Measurements from ENCODE around the gene KRT77.

Gene KRT77

GRCh38 chr12:52739963-52740362 lies 36.6 kb upstream of the KRT77 start:
- no peaks in the 10 kb centered on the region for H3K36me3 ChIP-seq (ENCODE audit: control insufficient read depth, insufficient read depth, low read length)
- H3K9me3 ChIP-seq (ENCODE audit: control insufficient read depth, insufficient read depth, low read length): no peaks in the 10 kb centered on the region
- H3K4me3 ChIP-seq (ENCODE audit: low read depth, low read length): no peak overlapping the region
- H3K9ac ChIP-seq (ENCODE audit: low read depth, low read length): no peak overlapping the region
- no peaks in the 10 kb centered on the region for H3K4me1 ChIP-seq (ENCODE audit: control insufficient read depth, insufficient read depth, low read length)
- peaks cover 3% of the 10 kb centered on the region for H3K27me3 ChIP-seq (ENCODE audit: control insufficient read depth, insufficient read depth, low read length)

GRCh38 chr12:52735816-52736632 lies 32.7 kb upstream of the KRT77 start:
- Histone ChIP-seq H3K27me3 (ENCODE audit: control insufficient read depth, insufficient read depth, low read length) (peaks cover 6% of the 10 kb centered on the region), H3K9me3 (ENCODE audit: control insufficient read depth, insufficient read depth, low read length) (no peaks in the 10 kb centered on the region), H3K4me1 (ENCODE audit: control insufficient read depth, insufficient read depth, low read length) (no peaks in the 10 kb centered on the region), H3K9ac (ENCODE audit: low read depth, low read length) (no peak overlapping the region), H3K4me3 (ENCODE audit: low read depth, low read length) (no peak overlapping the region), H3K36me3 (ENCODE audit: control insufficient read depth, insufficient read depth, low read length) (no peaks in the 10 kb centered on the region)

GRCh38 chr12:52735106-52735505 lies 31.8 kb upstream of the KRT77 start:
- Histone ChIP-seq H3K9ac (ENCODE audit: low read depth, low read length) (no peak overlapping the region), H3K4me1 (ENCODE audit: control insufficient read depth, insufficient read depth, low read length) (no peaks in the 10 kb centered on the region), H3K9me3 (ENCODE audit: control insufficient read depth, insufficient read depth, low read length) (no peaks in the 10 kb centered on the region), H3K36me3 (ENCODE audit: control insufficient read depth, insufficient read depth, low read length) (no peaks in the 10 kb centered on the region), H3K4me3 (ENCODE audit: low read depth, low read length) (no peak overlapping the region), H3K27me3 (ENCODE audit: control insufficient read depth, insufficient read depth, low read length) (peaks cover 12% of the 10 kb centered on the region)

GRCh38 chr12:52730793-52731192 lies 27.5 kb upstream of the KRT77 start:
- Histone ChIP-seq H3K36me3 (ENCODE audit: control insufficient read depth, insufficient read depth, low read length) (no peaks in the 10 kb centered on the region), H3K27me3 (ENCODE audit: control insufficient read depth, insufficient read depth, low read length) (peaks cover 10% of the 10 kb centered on the region), H3K9ac (ENCODE audit: low read depth, low read length) (no peak overlapping the region), H3K9me3 (ENCODE audit: control insufficient read depth, insufficient read depth, low read length) (no peaks in the 10 kb centered on the region), H3K4me1 (ENCODE audit: control insufficient read depth, insufficient read depth, low read length) (no peaks in the 10 kb centered on the region), H3K4me3 (ENCODE audit: low read depth, low read length) (no peak overlapping the region)

- H3K9ac ChIP-seq (ENCODE audit: low read depth, low read length): no peak overlapping the region
- peaks cover 10% of the 10 kb centered on the region for H3K27me3 ChIP-seq (ENCODE audit: control insufficient read depth, insufficient read depth, low read length)
- H3K9me3 ChIP-seq (ENCODE audit: control insufficient read depth, insufficient read depth, low read length): no peaks in the 10 kb centered on the region
- no peak overlapping the region for H3K4me3 ChIP-seq (ENCODE audit: low read depth, low read length)
- no peaks in the 10 kb centered on the region for H3K4me1 ChIP-seq (ENCODE audit: control insufficient read depth, insufficient read depth, low read length)
- no peaks in the 10 kb centered on the region for H3K36me3 ChIP-seq (ENCODE audit: control insufficient read depth, insufficient read depth, low read length)
Observed at GRCh38 chr12:52730383-52730782, 27.1 kb upstream of the KRT77 start.

- Histone ChIP-seq H3K4me1 (ENCODE audit: control insufficient read depth, insufficient read depth, low read length) (no peaks in the 10 kb centered on the region), H3K9me3 (ENCODE audit: control insufficient read depth, insufficient read depth, low read length) (no peaks in the 10 kb centered on the region), H3K36me3 (ENCODE audit: control insufficient read depth, insufficient read depth, low read length) (no peaks in the 10 kb centered on the region), H3K4me3 (ENCODE audit: low read depth, low read length) (no peak overlapping the region), H3K9ac (ENCODE audit: low read depth, low read length) (no peak overlapping the region), H3K27me3 (ENCODE audit: control insufficient read depth, insufficient read depth, low read length) (peaks cover 10% of the 10 kb centered on the region)
Observed at GRCh38 chr12:52729147-52729546, 25.8 kb upstream of the KRT77 start.

GRCh38 chr12:52728374-52728773 lies 25.1 kb upstream of the KRT77 start:
- Histone ChIP-seq H3K36me3 (ENCODE audit: control insufficient read depth, insufficient read depth, low read length) (no peaks in the 10 kb centered on the region), H3K9ac (ENCODE audit: low read depth, low read length) (no peak overlapping the region), H3K9me3 (ENCODE audit: control insufficient read depth, insufficient read depth, low read length) (no peaks in the 10 kb centered on the region), H3K4me3 (ENCODE audit: low read depth, low read length) (no peak overlapping the region), H3K4me1 (ENCODE audit: control insufficient read depth, insufficient read depth, low read length) (no peaks in the 10 kb centered on the region), H3K27me3 (ENCODE audit: control insufficient read depth, insufficient read depth, low read length) (peaks cover 10% of the 10 kb centered on the region)

- no peaks in the 10 kb centered on the region for H3K36me3 ChIP-seq (ENCODE audit: control insufficient read depth, insufficient read depth, low read length)
- peaks cover 12% of the 10 kb centered on the region for H3K27me3 ChIP-seq (ENCODE audit: control insufficient read depth, insufficient read depth, low read length)
- H3K4me1 ChIP-seq (ENCODE audit: control insufficient read depth, insufficient read depth, low read length): no peaks in the 10 kb centered on the region
- H3K4me3 ChIP-seq (ENCODE audit: low read depth, low read length): no peak overlapping the region
- no peak overlapping the region for H3K9ac ChIP-seq (ENCODE audit: low read depth, low read length)
- H3K9me3 ChIP-seq (ENCODE audit: control insufficient read depth, insufficient read depth, low read length): no peaks in the 10 kb centered on the region
Observed at GRCh38 chr12:52727037-52727436, 23.7 kb upstream of the KRT77 start.

GRCh38 chr12:52726451-52726850 lies 23.1 kb upstream of the KRT77 start:
- Histone ChIP-seq H3K4me1 (ENCODE audit: control insufficient read depth, insufficient read depth, low read length) (no peaks in the 10 kb centered on the region), H3K36me3 (ENCODE audit: control insufficient read depth, insufficient read depth, low read length) (no peaks in the 10 kb centered on the region), H3K9ac (ENCODE audit: low read depth, low read length) (no peak overlapping the region), H3K27me3 (ENCODE audit: control insufficient read depth, insufficient read depth, low read length) (peaks cover 10% of the 10 kb centered on the region), H3K4me3 (ENCODE audit: low read depth, low read length) (no peak overlapping the region), H3K9me3 (ENCODE audit: control insufficient read depth, insufficient read depth, low read length) (no peaks in the 10 kb centered on the region)

- Histone ChIP-seq H3K4me3 (ENCODE audit: low read depth, low read length) (no peak overlapping the region), H3K36me3 (ENCODE audit: control insufficient read depth, insufficient read depth, low read length) (no peaks in the 10 kb centered on the region), H3K9me3 (ENCODE audit: control insufficient read depth, insufficient read depth, low read length) (no peaks in the 10 kb centered on the region), H3K9ac (ENCODE audit: low read depth, low read length) (no peak overlapping the region), H3K27me3 (ENCODE audit: control insufficient read depth, insufficient read depth, low read length) (peaks cover 2% of the 10 kb centered on the region), H3K4me1 (ENCODE audit: control insufficient read depth, insufficient read depth, low read length) (no peaks in the 10 kb centered on the region)
Observed at GRCh38 chr12:52724384-52724783, 21.1 kb upstream of the KRT77 start.

GRCh38 chr12:52722680-52723079 lies 19.4 kb upstream of the KRT77 start:
- Histone ChIP-seq H3K4me1 (ENCODE audit: control insufficient read depth, insufficient read depth, low read length) (no peaks in the 10 kb centered on the region), H3K27me3 (ENCODE audit: control insufficient read depth, insufficient read depth, low read length) (peaks cover 2% of the 10 kb centered on the region), H3K9ac (ENCODE audit: low read depth, low read length) (no peak overlapping the region), H3K36me3 (ENCODE audit: control insufficient read depth, insufficient read depth, low read length) (no peaks in the 10 kb centered on the region), H3K4me3 (ENCODE audit: low read depth, low read length) (no peak overlapping the region), H3K9me3 (ENCODE audit: control insufficient read depth, insufficient read depth, low read length) (no peaks in the 10 kb centered on the region)

- Histone ChIP-seq H3K4me3 (ENCODE audit: low read depth, low read length) (no peak overlapping the region), H3K9me3 (ENCODE audit: control insufficient read depth, insufficient read depth, low read length) (no peaks in the 10 kb centered on the region), H3K27me3 (ENCODE audit: control insufficient read depth, insufficient read depth, low read length) (peaks cover 2% of the 10 kb centered on the region), H3K9ac (ENCODE audit: low read depth, low read length) (no peak overlapping the region), H3K36me3 (ENCODE audit: control insufficient read depth, insufficient read depth, low read length) (no peaks in the 10 kb centered on the region), H3K4me1 (ENCODE audit: control insufficient read depth, insufficient read depth, low read length) (no peaks in the 10 kb centered on the region)
Observed at GRCh38 chr12:52721838-52722470, 18.6 kb upstream of the KRT77 start.

Measured in iPS-15b (cell line).